NCI-H1436 treated with DMSO at 0.1 percent for 48 hours (cell line): Measurements from ENCODE around the gene GALNT13.

Experiments used
- DNase-seq: peaks from one replicate; lab custom pipeline; 2025; lab: John Stamatoyannopoulos, UW

GALNT13 gene

DNA sequence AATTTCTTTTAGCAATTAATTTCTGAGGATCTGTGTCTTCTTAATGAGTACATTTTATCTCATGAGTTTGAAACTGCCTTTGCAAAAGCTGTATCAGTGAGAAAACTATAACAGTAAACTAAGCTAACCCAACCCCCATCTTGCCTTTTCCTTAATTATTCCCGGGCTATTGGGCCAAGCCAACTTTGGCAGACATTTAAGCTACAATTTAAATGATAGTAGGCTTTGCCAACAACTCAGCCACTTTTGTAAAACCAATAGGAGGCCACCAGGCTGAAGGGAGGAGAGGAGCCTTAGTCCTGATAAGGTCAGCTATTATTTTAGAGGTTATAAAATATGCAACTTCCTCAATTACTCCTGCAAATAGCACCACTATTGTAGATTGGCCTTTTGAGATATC is 608.8 kb downstream of the GALNT13 start:
- no peak for DNase-seq

DNA sequence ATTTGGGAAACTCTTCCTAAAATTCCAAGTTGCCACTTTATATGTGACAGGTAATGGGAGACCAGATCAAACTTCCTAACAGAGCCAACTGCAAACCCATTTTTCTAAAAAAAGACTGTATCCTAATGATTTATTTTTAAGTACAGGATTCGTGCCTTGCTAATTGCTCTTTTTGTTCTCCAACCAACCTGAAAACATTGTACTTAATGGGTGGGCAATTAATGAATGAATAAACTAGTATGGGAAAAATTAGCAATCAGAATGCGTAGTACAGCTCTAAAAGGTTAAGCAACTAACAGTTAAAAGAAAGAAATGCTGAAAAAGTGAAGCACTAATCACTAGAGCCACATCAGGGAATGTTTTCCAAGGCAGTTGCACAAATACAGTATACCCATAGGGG is 609.6 kb downstream of the GALNT13 start:
- DNase-seq: no peak

DNA sequence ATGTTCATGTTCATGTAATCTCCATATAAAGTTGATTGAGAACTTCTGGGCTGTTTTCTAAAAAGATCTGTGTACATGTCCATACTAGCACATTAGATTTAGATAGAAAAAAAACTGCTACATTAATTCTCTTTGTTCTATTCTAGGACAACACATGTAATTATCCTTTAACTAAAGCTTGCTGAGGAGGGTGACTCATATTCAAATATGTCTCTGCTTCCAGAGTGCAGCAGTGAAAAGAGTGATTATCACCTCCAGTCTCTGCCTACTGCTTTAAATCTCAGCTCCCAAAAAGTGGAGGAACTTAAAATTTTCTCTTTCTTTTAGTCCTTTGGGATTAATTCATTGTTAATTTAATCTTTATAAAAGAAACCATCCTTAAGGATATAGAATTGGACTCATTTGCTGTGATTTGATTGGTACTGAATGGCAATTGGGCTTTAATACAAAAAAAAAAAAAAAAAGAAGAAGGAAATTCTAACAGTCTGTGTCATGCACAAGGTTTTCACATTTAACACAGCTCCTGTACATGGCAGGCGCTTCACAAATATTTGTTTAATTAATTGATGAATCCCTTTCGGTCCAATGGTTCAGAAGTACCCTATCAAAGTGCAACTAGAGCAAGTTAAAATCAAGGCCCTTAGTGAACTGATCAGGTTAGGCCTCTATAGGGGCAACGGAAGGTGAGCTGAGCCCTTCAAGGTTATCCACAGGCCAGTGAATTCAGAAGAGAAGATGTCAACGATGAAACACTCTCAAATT is 612.8 kb downstream of the GALNT13 start:
- no peak for DNase-seq

DNA sequence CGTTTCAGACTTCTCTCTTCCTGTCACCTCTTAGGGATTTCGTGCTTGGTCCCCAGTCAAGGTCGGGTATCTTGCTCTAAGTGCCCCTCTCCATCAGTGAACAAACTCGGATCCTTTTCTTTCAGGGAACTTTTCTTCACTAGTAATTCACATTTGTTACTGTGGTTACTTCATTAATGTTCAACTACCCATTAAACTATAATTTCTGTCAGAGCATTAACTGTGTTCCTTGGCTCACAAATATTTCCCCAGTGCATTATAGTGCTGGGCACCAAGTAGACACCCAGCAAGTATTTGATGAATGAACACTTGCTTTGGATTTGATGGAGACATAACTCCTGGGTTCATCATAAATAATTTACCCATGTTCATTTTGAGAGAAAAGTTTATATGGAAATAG is 617.1 kb downstream of the GALNT13 start:
- DNase-seq: no peak

DNA sequence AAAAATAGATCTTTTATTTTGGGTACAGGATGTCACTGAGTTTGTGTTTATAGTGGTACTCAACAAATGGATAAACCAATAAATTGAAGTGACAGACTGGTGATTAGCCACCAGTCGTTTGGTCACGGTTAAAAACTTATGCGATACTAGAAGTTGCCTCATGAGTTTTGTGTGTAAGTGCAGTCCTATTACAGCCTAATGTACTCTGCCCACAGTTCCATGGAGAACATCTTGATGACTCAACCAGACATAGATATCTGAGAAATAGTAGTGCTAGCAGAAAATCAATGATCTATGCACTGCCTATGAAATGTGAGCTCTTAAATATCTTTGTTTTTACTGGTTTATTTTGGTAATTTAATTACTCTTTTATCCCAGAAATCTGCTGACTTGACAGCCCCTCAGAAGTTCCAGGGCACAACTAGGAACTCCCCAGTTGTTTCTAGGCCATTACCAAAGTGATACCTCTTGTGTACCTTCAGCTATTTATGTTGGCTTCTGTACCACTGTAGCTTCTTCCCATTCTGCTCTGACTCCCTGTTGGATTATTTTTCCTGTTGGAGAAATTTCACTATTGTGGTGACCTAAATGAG is 617.6 kb downstream of the GALNT13 start:
- DNase-seq: no peak

DNA sequence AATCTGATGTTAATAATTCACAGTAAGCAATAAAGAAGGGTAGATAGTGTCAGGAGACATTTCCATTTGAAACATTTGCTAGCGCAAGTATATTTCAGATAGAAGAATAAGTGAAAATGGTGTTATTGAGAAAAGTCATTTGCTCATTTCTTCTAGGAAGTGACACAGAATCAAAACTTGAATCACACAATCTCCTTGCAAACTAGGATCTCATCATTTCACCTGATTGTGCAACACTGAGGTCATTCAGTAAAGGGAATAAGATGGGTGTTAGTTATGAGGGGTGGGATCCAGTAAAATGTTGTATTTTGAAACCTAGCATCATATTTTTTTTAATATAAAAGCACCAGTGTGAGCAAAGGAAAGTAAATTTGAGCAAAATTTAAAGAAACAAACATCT is 618.8 kb downstream of the GALNT13 start:
- no peak for DNase-seq

DNA sequence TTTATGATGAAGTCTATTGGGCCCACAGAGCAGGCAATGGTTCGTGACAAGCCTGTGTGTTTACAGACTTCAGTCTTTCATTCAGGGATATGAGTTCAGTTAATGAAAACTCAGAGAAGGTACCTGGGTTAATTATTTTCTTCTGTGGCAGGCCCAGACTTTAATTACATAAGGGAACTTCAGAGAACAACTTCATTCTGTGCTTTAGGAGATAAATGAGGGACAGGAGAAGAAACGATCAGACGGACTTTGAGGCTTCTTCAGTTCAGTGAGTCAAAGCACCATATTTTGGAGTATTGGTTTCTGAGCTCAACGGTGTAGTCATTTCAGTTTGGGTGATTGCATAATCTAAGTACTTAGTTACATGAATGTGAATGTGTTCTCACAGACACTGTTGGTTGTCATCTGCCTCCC is 623.7 kb downstream of the GALNT13 start:
- DNase-seq: no peak

DNA sequence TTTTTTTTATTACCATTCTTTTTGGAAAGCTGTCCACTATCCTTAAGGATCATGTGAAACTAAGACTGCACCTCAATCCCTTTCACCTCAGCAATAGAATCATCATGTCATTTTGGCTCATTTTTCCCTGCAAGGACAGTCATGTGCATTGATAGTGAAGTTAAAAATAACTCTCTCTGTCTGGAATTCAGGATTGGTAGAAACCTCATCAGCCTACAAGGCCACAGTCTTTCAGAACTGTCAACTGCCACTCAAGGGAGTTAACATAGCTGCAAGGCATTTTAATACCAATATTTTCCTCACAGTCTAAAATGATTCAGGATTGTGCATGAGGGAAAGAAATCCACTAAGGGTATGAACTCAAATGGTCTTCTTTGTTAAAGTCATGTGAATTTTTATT is 625.3 kb downstream of the GALNT13 start:
- DNase-seq: no peak
